Esophagus squamous epithelium (tissue), 5 donors: ENCODE measurements around the gene CNGB1. TPM values are rescaled to one million over a fixed set of nuclear protein-coding genes. Genes with fewer than 3 reads are reported as not detected.

Experiments used
- DNase-seq: peaks from one replicate; lab custom pipeline; 2025; lab: John Stamatoyannopoulos, UW
- H3K27ac ChIP-seq, 4 donors: fragments of 200-600 bp; sonication (generic); one replicate each; pipeline ENCODE4 v1.5.1; 2016 to 2019; ENCODE audit warnings: mild to moderate bottlenecking in 1 of 4
- H3K27me3 ChIP-seq, 4 donors: fragments of 200-600 bp; sonication (generic); 1 replicate in 3 of 4; 2 replicates in 1 of 4; pipeline versions ENCODE4 v1.5.1 to v1.6.0; 2017 to 2021; ENCODE audit warnings: antibody characterized with exemption in 1 of 4
- H3K36me3 ChIP-seq, 3 donors: fragments of 200-600 bp; sonication (generic); one replicate each; pipeline ENCODE4 v1.5.1; 2016 to 2019
- H3K4me1 ChIP-seq, 3 donors: fragments of 200-600 bp; sonication (generic); one replicate each; pipeline ENCODE4 v1.5.1; 2017 to 2019
- H3K4me3 ChIP-seq, 4 donors: fragments of 200-600 bp; sonication (generic); 1 replicate in 3 of 4; 2 replicates in 1 of 4; pipeline ENCODE4 v1.5.1; 2016 to 2019; ENCODE audit warnings: mild to moderate bottlenecking in 2 of 4, moderate library complexity in 1 of 4
- H3K9me3 ChIP-seq, 3 donors: fragments of 200-600 bp; sonication (generic); one replicate each; pipeline ENCODE4 v1.5.1; 2016 to 2019
- CTCF ChIP-seq, 6 experiments: fragments of 450-650 bp in 4 of 6; fragments of 200-600 bp in 2 of 6; sonication (generic) in 2 of 6; IDR thresholded peaks; one replicate each; pipeline ENCODE4 v1.5.1; 2016 to 2019; ENCODE audit warnings: antibody characterized with exemption in 6 of 6, mild to moderate bottlenecking in 4 of 6, moderate library complexity in 4 of 6
- POLR2A ChIP-seq, 4 donors: fragments of 450-650 bp; IDR thresholded peaks; one replicate each; pipeline ENCODE4 v1.6.1; 2017; ENCODE audit warnings: antibody characterized with exemption in 4 of 4, mild to moderate bottlenecking in 4 of 4, moderate library complexity in 3 of 4
- WGBS, 2 donors: methylation state at CpG; one replicate each; pipeline ENCODE4 v1.1.5; 2018; 5-methylcytosine and 5-hydroxymethylcytosine counted together
- intact Hi-C: fragments of 100-400 bp; cut with DNase I; formaldehyde crosslinking; loops from one replicate; pipeline ENCODE4 v1.15.0; 2022
- total RNA-seq, 4 donors: library from RNA; depleted of rRNA; stranded (reverse); fragments of >200 nt; gene quantifications; one replicate each; pipeline ENCODE4 v1.1.0, GENCODE V29; 2016
- donor health status: DM: yes; HTN: yes; CAD: no.

Gene CNGB1
- total RNA-seq, 4 donors from 2014 or later: 0.04 TPM; not detected in 3

GRCh38 chr16:57971848-57972247, 920 bp upstream of the CNGB1 start:
- Histone ChIP-seq H3K36me3 (no peaks in the 10 kb centered on the region), H3K9me3 (no peaks in the 10 kb centered on the region), H3K4me1 (peaks cover 0 to 7% (median 6%) of the 10 kb centered on the region in 3 donors), H3K4me3 (no peak overlapping the region), H3K27ac (no peak overlapping the region), H3K27me3 (no peaks in the 10 kb centered on the region)
- 58 to 95% methylated on average over 1 of the region's 1 CpG for WGBS, 2 donors
- no peak for TF ChIP-seq POLR2A (IDR thresholded peaks at IDR 0.05)
- TF ChIP-seq CTCF (IDR thresholded peaks at IDR 0.05): no peak
- no peak for DNase-seq
- intact Hi-C loops: no loop called here

GRCh38 chr16:57970319-57970718, 609 bp downstream of the CNGB1 start:
- H3K27ac ChIP-seq: no peak overlapping the region
- no peak for TF ChIP-seq POLR2A (IDR thresholded peaks at IDR 0.05)
- TF ChIP-seq CTCF (IDR thresholded peaks at IDR 0.05): no peak
- intact Hi-C loops: no loop called here
- 76 to 79% methylated on average over 13 of the region's 13 CpGs for WGBS, 2 donors
- no peaks in the 10 kb centered on the region for H3K9me3 ChIP-seq
- H3K27me3 ChIP-seq: no peaks in the 10 kb centered on the region
- no peak overlapping the region for H3K4me3 ChIP-seq
- no peak for DNase-seq
- H3K36me3 ChIP-seq: no peaks in the 10 kb centered on the region
- H3K4me1 ChIP-seq: no peaks in the 10 kb centered on the region

DNA sequence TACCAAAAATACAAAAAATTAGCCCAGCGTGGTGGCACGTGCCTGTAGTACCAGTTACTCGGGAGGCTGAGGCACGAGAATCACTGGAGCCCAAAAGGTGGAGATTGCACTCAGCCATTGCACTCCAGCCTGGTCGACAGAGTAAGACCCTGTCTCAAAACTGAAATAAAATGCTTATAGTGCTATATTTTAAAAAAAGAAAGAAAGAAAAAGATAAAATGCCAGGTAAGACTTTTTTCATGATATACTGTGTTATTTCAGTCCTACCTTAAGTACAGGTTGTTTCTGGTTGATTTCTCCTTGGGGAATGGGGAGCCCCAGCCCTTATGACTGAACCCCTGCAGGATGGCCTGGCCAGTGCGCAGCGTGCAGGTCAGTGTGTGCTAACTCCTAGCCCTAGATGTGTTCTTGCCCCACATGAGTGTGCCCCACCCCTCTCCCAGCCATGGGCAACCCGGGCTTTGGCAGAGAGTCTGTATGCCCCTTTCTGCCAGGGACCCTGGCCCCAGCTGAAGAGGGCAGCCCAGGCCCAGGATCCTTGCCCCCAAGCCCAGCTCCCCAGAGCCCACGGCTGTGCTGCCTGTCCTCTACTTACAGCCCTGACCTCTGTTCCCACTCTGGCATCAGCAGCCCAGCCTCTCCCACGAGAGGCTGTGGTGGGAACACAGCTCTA, 1.3 kb downstream of the CNGB1 start:
- Histone ChIP-seq H3K27me3 (no peaks in the 10 kb centered on the region), H3K4me3 (no peak overlapping the region), H3K36me3 (no peaks in the 10 kb centered on the region), H3K9me3 (no peaks in the 10 kb centered on the region), H3K27ac (no peak overlapping the region), H3K4me1 (no peaks in the 10 kb centered on the region)
- DNase-seq: no peak
- no peak for TF ChIP-seq CTCF (IDR thresholded peaks at IDR 0.05)
- 77 to 84% methylated on average over 8 to 9 of the region's 10 CpGs for WGBS, 2 donors
- intact Hi-C loops: no loop called here

- no peak overlapping the region for H3K27ac ChIP-seq
- TF ChIP-seq CTCF (IDR thresholded peaks at IDR 0.05): no peak
- no peak for TF ChIP-seq POLR2A (IDR thresholded peaks at IDR 0.05)
- intact Hi-C loops: no loop called here
- DNase-seq: no peak
- no peaks in the 10 kb centered on the region for H3K36me3 ChIP-seq
- no peaks in the 10 kb centered on the region for H3K27me3 ChIP-seq
- H3K4me3 ChIP-seq: no peak overlapping the region
- no peaks in the 10 kb centered on the region for H3K4me1 ChIP-seq
- H3K9me3 ChIP-seq: no peaks in the 10 kb centered on the region
These were observed 3.0 kb downstream of the CNGB1 start for GRCh38 chr16:57967916-57968315.

DNA sequence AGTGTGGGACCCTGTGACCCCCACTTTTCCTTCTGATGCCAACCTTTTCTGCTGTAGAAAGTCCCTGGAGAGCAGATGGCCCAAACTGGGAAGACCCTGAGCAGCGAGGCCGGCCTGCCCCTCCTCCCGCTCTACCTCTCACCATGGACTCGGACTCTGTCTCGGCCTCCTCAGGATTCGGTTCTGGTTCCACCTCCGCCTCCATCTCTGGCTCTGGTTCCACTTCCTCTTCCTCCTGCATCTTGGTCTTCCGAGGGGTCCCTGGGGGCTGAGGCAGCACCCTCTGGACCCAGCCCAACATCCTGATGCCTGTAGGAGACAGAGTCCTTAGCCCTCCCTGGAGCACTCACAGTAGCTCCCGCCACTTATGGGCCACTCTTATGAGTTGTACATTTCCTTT, 3.9 kb downstream of the CNGB1 start:
- no peaks in the 10 kb centered on the region for H3K9me3 ChIP-seq
- 84 to 87% methylated on average over 9 of the region's 9 CpGs for WGBS, 2 donors
- TF ChIP-seq CTCF (IDR thresholded peaks at IDR 0.05): no peak
- TF ChIP-seq POLR2A (IDR thresholded peaks at IDR 0.05): no peak
- H3K4me3 ChIP-seq: no peak overlapping the region
- H3K4me1 ChIP-seq: no peaks in the 10 kb centered on the region
- intact Hi-C loops: no loop called here
- no peak for DNase-seq
- H3K27ac ChIP-seq: no peak overlapping the region
- H3K36me3 ChIP-seq: no peaks in the 10 kb centered on the region
- no peaks in the 10 kb centered on the region for H3K27me3 ChIP-seq
